Measurements from ENCODE around the gene TMEM205. TPM values are rescaled to one million over a fixed set of nuclear protein-coding genes. Genes with fewer than 3 reads are reported as not detected.

The TMEM205 gene
- total and polyA plus RNA-seq, 2 of the 13 experiments (the other 11 are each of a cell fraction or from before 2014, with no cell fraction given): 45.5 to 98.7 TPM

GRCh38 chr19:11380653-11381537 is 34.8 kb upstream of the TMEM205 start (continued):
- TF ChIP-seq ATF2 (CRISPR knock-in tag; IDR thresholded peaks at IDR 0.05) (peak; percentile 55; the same call in 1 of the 2 replicates), POLR2A (IDR thresholded peaks at IDR 0.05; ENCODE audit: insufficient read depth in 1 of 2, low read depth in 2 of 2, low read length in 2 of 2) (peak; percentile 63 to 85), ZNF451 (CRISPR knock-in tag; IDR thresholded peaks at IDR 0.05) (0 out of 2 replicates have a peak, but pooled peaks have one; percentile 54), ZNF180 (CRISPR knock-in tag; IDR thresholded peaks at IDR 0.05; ENCODE audit: borderline replicate concordance, low read depth) (no peak), NCOA5 (CRISPR knock-in tag; IDR thresholded peaks at IDR 0.05) (no peak), ZNF484 (CRISPR knock-in tag; IDR thresholded peaks at IDR 0.05; ENCODE audit: borderline replicate concordance, low read depth) (no peak), ZNF296 (CRISPR knock-in tag; conservative IDR thresholded peaks at IDR 0.05) (no peak), ZBTB21 (CRISPR knock-in tag; IDR thresholded peaks at IDR 0.05) (no peak), TMF1 (CRISPR knock-in tag; IDR thresholded peaks at IDR 0.05; ENCODE audit: low read depth) (no peak), THAP7 (CRISPR knock-in tag; IDR thresholded peaks at IDR 0.05) (peak; percentile 91), ARNT2 (CRISPR knock-in tag; IDR thresholded peaks at IDR 0.05; ENCODE audit: low read depth) (no peak; the same call in 1 of the 2 replicates), CBX2 (IDR thresholded peaks at IDR 0.05; ENCODE audit: low read depth, low read length) (no peak), CBX2 (CRISPR knock-in tag; IDR thresholded peaks at IDR 0.05; ENCODE audit: low read depth) (no peak), ZFX (CRISPR knock-in tag; IDR thresholded peaks at IDR 0.05; ENCODE audit: low read depth) (peak; percentile 73), SOX13 (IDR thresholded peaks at IDR 0.05) (no peak), SOX13 (CRISPR knock-in tag; conservative IDR thresholded peaks at IDR 0.05 in 1 of 2, IDR thresholded peaks at IDR 0.05 in 1 of 2) (peak in 1 of 2 experiments; percentile 30; a peak in 1 of 4 replicates), ZNF282 (IDR thresholded peaks at IDR 0.05; ENCODE audit: partially characterized antibody) (no peak), ZMAT5 (CRISPR knock-in tag; IDR thresholded peaks at IDR 0.05; ENCODE audit: borderline replicate concordance, low read depth) (no peak), ELK4 (CRISPR knock-in tag; IDR thresholded peaks at IDR 0.05; ENCODE audit: borderline replicate concordance) (no peak), CREM (IDR thresholded peaks at IDR 0.05) (peak; percentile 78), CREM (CRISPR knock-in tag; IDR thresholded peaks at IDR 0.05) (peak; percentile 43; the same call in 1 of the 2 replicates), ZBTB14 (CRISPR knock-in tag; IDR thresholded peaks at IDR 0.05) (no peak), ZNF432 (CRISPR knock-in tag; IDR thresholded peaks at IDR 0.05; ENCODE audit: borderline replicate concordance) (no peak), RFX5 (IDR thresholded peaks at IDR 0.05; ENCODE audit: low read depth, low read length) (peak; percentile 39), GPN1 (CRISPR knock-in tag; IDR thresholded peaks at IDR 0.05; ENCODE audit: borderline replicate concordance) (no peak), ZNF550 (CRISPR knock-in tag; IDR thresholded peaks at IDR 0.05; ENCODE audit: borderline replicate concordance) (peak; percentile 85; the same call in 1 of the 2 replicates)
